ENCODE measurements around the gene MED29. TPM values are rescaled to one million over a fixed set of nuclear protein-coding genes. Genes with fewer than 3 reads are reported as not detected.

The MED29 gene
- polyA plus RNA-seq, 2 of the 4 experiments (the other 2 are of a cell fraction) = 47.7 to 57.5 TPM

DNA sequence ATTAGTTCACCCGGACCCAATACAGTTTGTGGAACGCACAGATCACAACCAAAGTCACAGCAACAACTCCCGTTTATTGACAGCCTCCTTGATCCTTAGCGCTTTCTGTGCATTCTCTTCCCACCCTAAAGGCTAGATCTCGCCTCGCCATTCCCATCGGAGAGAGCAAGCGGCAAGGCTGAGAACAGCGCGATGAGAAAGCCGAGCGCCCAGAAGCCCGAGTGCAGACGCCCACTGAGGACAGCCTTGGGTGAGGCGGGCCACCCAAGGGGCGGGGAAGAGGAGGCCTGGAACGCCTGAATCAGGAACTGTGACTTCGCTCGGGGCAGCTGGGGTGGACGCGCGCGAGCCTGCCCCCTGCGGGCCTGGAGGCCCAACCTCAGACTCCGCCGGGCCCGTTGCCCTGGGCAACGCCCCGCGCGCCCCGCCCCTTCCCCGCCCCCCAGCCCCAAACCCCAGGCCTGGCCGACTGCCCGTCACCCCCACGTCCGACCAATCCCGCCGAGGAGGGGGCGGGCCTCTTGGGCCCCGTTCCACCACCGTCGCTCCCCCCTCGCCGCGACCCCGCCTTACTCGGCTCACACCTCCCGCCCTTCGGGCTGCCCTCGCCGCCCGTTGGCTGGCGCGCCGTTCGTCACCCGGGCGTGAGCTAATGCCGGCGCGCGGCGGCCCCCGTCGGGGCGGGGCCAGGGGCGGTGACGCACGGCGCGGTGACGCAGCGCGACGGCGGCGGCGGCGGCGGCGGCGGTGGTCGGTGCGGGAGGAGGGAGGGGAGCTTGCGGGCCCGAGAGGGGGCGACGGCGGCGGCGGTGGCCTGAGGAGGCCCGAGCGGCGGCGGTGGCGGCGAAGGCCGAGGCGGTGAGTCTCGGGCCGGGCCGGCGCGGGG lies 49.2 kb upstream of the MED29 start, which contains the start of gene SAMD4B (continued):
- TF ChIP-seq CHD2 (IDR thresholded peaks at IDR 0.05; ENCODE audit: low read length, partially characterized antibody) (no peak), MAZ (IDR thresholded peaks at IDR 0.05; ENCODE audit: borderline replicate concordance, low read depth, low read length) (peak; percentile 85; the same call in 1 of the 2 replicates), ESRRA (IDR thresholded peaks at IDR 0.05; ENCODE audit: borderline replicate concordance, low read length) (no peak), ZFP36 (IDR thresholded peaks at IDR 0.05; ENCODE audit: borderline replicate concordance, partially characterized antibody) (no peak), FOSL2 (IDR thresholded peaks at IDR 0.05) (no peak), FOSL2 (CRISPR knock-in tag; IDR thresholded peaks at IDR 0.05) (peak; percentile 63; the same call in 1 of the 2 replicates), NR3C1 (IDR thresholded peaks at IDR 0.05) (no peak), MAFK (IDR thresholded peaks at IDR 0.05; ENCODE audit: partially characterized antibody) (peak; percentile 13), HEYL (CRISPR knock-in tag; IDR thresholded peaks at IDR 0.05) (no peak), ZSCAN20 (CRISPR knock-in tag; IDR thresholded peaks at IDR 0.05) (no peak), RFX5 (IDR thresholded peaks at IDR 0.05) (no peak; the same call in 1 of the 2 replicates), HDAC2 (IDR thresholded peaks at IDR 0.05) (no peak), HOXA7 (CRISPR knock-in tag; IDR thresholded peaks at IDR 0.05) (no peak)
- TF ChIP-seq, protein P1, sequence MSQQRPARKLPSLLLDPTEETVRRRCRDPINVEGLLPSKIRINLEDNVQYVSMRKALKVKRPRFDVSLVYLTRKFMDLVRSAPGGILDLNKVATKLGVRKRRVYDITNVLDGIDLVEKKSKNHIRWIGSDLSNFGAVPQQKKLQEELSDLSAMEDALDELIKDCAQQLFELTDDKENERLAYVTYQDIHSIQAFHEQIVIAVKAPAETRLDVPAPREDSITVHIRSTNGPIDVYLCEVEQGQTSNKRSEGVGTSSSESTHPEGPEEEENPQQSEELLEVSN (IDR thresholded peaks at IDR 0.05; ENCODE audit: borderline replicate concordance, low read depth) = no peak
- TF ChIP-seq, protein P2, sequence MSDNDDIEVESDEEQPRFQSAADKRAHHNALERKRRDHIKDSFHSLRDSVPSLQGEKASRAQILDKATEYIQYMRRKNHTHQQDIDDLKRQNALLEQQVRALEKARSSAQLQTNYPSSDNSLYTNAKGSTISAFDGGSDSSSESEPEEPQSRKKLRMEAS (IDR thresholded peaks at IDR 0.05) = peak; percentile 91
- TF ChIP-seq, protein P3, sequence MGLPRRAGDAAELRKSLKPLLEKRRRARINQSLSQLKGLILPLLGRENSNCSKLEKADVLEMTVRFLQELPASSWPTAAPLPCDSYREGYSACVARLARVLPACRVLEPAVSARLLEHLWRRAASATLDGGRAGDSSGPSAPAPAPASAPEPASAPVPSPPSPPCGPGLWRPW (IDR thresholded peaks at IDR 0.05) = no peak
- TF ChIP-seq, protein P4, sequence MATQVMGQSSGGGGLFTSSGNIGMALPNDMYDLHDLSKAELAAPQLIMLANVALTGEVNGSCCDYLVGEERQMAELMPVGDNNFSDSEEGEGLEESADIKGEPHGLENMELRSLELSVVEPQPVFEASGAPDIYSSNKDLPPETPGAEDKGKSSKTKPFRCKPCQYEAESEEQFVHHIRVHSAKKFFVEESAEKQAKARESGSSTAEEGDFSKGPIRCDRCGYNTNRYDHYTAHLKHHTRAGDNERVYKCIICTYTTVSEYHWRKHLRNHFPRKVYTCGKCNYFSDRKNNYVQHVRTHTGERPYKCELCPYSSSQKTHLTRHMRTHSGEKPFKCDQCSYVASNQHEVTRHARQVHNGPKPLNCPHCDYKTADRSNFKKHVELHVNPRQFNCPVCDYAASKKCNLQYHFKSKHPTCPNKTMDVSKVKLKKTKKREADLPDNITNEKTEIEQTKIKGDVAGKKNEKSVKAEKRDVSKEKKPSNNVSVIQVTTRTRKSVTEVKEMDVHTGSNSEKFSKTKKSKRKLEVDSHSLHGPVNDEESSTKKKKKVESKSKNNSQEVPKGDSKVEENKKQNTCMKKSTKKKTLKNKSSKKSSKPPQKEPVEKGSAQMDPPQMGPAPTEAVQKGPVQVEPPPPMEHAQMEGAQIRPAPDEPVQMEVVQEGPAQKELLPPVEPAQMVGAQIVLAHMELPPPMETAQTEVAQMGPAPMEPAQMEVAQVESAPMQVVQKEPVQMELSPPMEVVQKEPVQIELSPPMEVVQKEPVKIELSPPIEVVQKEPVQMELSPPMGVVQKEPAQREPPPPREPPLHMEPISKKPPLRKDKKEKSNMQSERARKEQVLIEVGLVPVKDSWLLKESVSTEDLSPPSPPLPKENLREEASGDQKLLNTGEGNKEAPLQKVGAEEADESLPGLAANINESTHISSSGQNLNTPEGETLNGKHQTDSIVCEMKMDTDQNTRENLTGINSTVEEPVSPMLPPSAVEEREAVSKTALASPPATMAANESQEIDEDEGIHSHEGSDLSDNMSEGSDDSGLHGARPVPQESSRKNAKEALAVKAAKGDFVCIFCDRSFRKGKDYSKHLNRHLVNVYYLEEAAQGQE (IDR thresholded peaks at IDR 0.05) = no peak
- TF ChIP-seq, protein P5, sequence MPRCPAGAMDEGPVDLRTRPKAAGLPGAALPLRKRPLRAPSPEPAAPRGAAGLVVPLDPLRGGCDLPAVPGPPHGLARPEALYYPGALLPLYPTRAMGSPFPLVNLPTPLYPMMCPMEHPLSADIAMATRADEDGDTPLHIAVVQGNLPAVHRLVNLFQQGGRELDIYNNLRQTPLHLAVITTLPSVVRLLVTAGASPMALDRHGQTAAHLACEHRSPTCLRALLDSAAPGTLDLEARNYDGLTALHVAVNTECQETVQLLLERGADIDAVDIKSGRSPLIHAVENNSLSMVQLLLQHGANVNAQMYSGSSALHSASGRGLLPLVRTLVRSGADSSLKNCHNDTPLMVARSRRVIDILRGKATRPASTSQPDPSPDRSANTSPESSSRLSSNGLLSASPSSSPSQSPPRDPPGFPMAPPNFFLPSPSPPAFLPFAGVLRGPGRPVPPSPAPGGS (IDR thresholded peaks at IDR 0.05) = peak; percentile 85
- TF ChIP-seq, protein P6, sequence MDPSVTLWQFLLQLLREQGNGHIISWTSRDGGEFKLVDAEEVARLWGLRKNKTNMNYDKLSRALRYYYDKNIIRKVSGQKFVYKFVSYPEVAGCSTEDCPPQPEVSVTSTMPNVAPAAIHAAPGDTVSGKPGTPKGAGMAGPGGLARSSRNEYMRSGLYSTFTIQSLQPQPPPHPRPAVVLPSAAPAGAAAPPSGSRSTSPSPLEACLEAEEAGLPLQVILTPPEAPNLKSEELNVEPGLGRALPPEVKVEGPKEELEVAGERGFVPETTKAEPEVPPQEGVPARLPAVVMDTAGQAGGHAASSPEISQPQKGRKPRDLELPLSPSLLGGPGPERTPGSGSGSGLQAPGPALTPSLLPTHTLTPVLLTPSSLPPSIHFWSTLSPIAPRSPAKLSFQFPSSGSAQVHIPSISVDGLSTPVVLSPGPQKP (IDR thresholded peaks at IDR 0.05; ENCODE audit: low read depth, low read length) = no peak
- TF ChIP-seq, protein P7, sequence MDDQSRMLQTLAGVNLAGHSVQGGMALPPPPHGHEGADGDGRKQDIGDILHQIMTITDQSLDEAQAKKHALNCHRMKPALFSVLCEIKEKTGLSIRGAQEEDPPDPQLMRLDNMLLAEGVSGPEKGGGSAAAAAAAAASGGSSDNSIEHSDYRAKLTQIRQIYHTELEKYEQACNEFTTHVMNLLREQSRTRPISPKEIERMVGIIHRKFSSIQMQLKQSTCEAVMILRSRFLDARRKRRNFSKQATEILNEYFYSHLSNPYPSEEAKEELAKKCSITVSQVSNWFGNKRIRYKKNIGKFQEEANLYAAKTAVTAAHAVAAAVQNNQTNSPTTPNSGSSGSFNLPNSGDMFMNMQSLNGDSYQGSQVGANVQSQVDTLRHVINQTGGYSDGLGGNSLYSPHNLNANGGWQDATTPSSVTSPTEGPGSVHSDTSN (IDR thresholded peaks at IDR 0.05) = peak; percentile 85
